Caco-2 (cell line): ENCODE data around the gene DIAPH2. TPM values are rescaled to one million over a fixed set of nuclear protein-coding genes. Genes with fewer than 3 reads are reported as not detected.

Source experiments
- BruUV-seq: library from RNA; stranded (reverse); fragments of 400-500 nt; replicated peaks from 2 replicates; lab custom pipeline; 2021; lab: Mats Ljungman, UMichigan
- CTCF ChIA-PET: fragments of 300-600 bp; sonication (Branson Sonifier 250); formaldehyde crosslinking; loops from one replicate; lab custom pipeline; 2022; ENCODE audit warnings: antibody characterized with exemption; lab: Charles Lee
- POLR2A ChIA-PET: fragments of 300-600 bp; sonication (Branson Sonifier 250); formaldehyde crosslinking; loops from one replicate; lab custom pipeline; 2022; ENCODE audit warnings: antibody characterized with exemption; lab: Charles Lee
- DNase-seq, 2 experiments: peaks; one replicate each; pipeline versions ENCODE4 v3.0.0 to v3.0.0-alpha.2; 2020 to 2022
- H3K27me3 ChIP-seq: replicated peaks from 2 replicates; pipeline ENCODE4 v1.6.0; 2011; ENCODE audit warnings: low read length; ENCODE audit not compliant: control insufficient read depth, insufficient read depth
- H3K36me3 ChIP-seq: 2 replicates; pipeline ENCODE4 v1.5.1; 2011; ENCODE audit warnings: low read length; ENCODE audit not compliant: control insufficient read depth, insufficient read depth
- H3K4me1 ChIP-seq: fragments of 250-450 bp; sonication (Bioruptor Pico); 2 replicates; pipeline ENCODE4 v1.5.1; 2020; ENCODE audit warnings: mild to moderate bottlenecking
- H3K4me3 ChIP-seq: 2 replicates; pipeline ENCODE4 v1.5.1; 2011; ENCODE audit warnings: low read depth, mild to moderate bottlenecking, control low read depth, low read length
- H3K9me3 ChIP-seq: fragments of 250-450 bp; sonication (Bioruptor Pico); 2 replicates; pipeline ENCODE4 v1.5.1; 2020; ENCODE audit warnings: mild to moderate bottlenecking, moderate library complexity
- H3K27ac Mint-ChIP-seq: one replicate; pipeline ENCODE4 v1.8.0; 2022; ENCODE audit warnings: mixed read lengths; ENCODE audit not compliant: unreplicated experiment
- H3K27me3 Mint-ChIP-seq: one replicate; pipeline ENCODE4 v1.8.0; 2022; ENCODE audit warnings: mixed read lengths; ENCODE audit not compliant: insufficient read depth, unreplicated experiment
- H3K36me3 Mint-ChIP-seq: one replicate; pipeline ENCODE4 v1.8.0; 2022; ENCODE audit warnings: mild to moderate bottlenecking, mixed read lengths; ENCODE audit not compliant: insufficient read depth, unreplicated experiment
- H3K4me1 Mint-ChIP-seq: one replicate; pipeline ENCODE4 v1.8.0; 2022; ENCODE audit warnings: low read depth, mixed read lengths; ENCODE audit not compliant: unreplicated experiment
- H3K4me3 Mint-ChIP-seq: one replicate; pipeline ENCODE4 v1.8.0; 2022; ENCODE audit warnings: mild to moderate bottlenecking, moderate library complexity, mixed read lengths; ENCODE audit not compliant: unreplicated experiment
- H3K9me3 Mint-ChIP-seq: one replicate; pipeline ENCODE4 v1.8.0; 2022; ENCODE audit warnings: mixed read lengths; ENCODE audit not compliant: unreplicated experiment
- intact Hi-C: fragments of 100-400 bp; cut with micrococcal nuclease; formaldehyde crosslinking; loops from one replicate; pipeline ENCODE4 v1.10.0; 2022; ENCODE audit not compliant: unreplicated experiment
- total RNA-seq: library from RNA; stranded (reverse); gene quantifications from 2 replicates; pipeline ENCODE4 v1.2.3, GENCODE V29; 2022
- TF ChIP-seq, protein P1 (sequence below), 2 experiments: fragments of 200-600 bp in 1 of 2; IDR thresholded peaks; 1 replicate in 1 of 2; 2 replicates in 1 of 2; pipeline versions ENCODE4 v1.5.1 to v1.8.0; 2011 to 2022; ENCODE audit warnings: antibody characterized with exemption in 1 of 2, control low read depth in 1 of 2, inconsistent platforms in 1 of 2, low read depth in 1 of 2, low read length in 1 of 2, mild to moderate bottlenecking in 1 of 2, moderate library complexity in 1 of 2; ENCODE audit not compliant: insufficient read depth in 1 of 2, severe bottlenecking in 1 of 2, unreplicated experiment in 1 of 2

The DIAPH2 gene
- total RNA-seq, 1 experiment from 2014 or later = 16.1 TPM

- Mint-ChIP-seq H3K36me3 (no peaks in the 10 kb centered on the region), H3K27me3 (no peaks in the 10 kb centered on the region), H3K4me3 (no peak overlapping the region), H3K27ac (no peak overlapping the region), H3K4me1 (no peaks in the 10 kb centered on the region), H3K9me3 (no peaks in the 10 kb centered on the region)
- Histone ChIP-seq H3K36me3 (no peaks in the 10 kb centered on the region), H3K4me3 (no peak overlapping the region), H3K27me3 (no peaks in the 10 kb centered on the region), H3K4me1 (peaks cover 5% of the 10 kb centered on the region; the same call in 1 of the 2 replicates), H3K9me3 (no peaks in the 10 kb centered on the region)
- no TSS peak for BruUV-seq
- no peak for DNase-seq
- POLR2A ChIA-PET = no interaction called here
- TF ChIP-seq, protein P1, sequence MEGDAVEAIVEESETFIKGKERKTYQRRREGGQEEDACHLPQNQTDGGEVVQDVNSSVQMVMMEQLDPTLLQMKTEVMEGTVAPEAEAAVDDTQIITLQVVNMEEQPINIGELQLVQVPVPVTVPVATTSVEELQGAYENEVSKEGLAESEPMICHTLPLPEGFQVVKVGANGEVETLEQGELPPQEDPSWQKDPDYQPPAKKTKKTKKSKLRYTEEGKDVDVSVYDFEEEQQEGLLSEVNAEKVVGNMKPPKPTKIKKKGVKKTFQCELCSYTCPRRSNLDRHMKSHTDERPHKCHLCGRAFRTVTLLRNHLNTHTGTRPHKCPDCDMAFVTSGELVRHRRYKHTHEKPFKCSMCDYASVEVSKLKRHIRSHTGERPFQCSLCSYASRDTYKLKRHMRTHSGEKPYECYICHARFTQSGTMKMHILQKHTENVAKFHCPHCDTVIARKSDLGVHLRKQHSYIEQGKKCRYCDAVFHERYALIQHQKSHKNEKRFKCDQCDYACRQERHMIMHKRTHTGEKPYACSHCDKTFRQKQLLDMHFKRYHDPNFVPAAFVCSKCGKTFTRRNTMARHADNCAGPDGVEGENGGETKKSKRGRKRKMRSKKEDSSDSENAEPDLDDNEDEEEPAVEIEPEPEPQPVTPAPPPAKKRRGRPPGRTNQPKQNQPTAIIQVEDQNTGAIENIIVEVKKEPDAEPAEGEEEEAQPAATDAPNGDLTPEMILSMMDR (IDR thresholded peaks at IDR 0.05; ENCODE audit: insufficient read depth in 1 of 2, low read depth in 1 of 2, low read length in 1 of 2, severe bottlenecking in 1 of 2, unreplicated experiment in 1 of 2) = no peak
- CTCF ChIA-PET = no interaction called here
- intact Hi-C loops = no loop called here
These were observed 299.9 kb downstream of the DIAPH2 start for GRCh38 chrX:96984538-96984937.

GRCh38 chrX:96985046-96985445 is 300.4 kb downstream of the DIAPH2 start:
- BruUV-seq = no TSS peak
- DNase-seq = no peak
- intact Hi-C loops = no loop called here
- Mint-ChIP-seq H3K27me3 (no peaks in the 10 kb centered on the region), H3K4me1 (no peaks in the 10 kb centered on the region), H3K36me3 (no peaks in the 10 kb centered on the region), H3K4me3 (no peak overlapping the region), H3K27ac (no peak overlapping the region), H3K9me3 (no peaks in the 10 kb centered on the region)
- no peaks in the 10 kb centered on the region for H3K36me3 ChIP-seq
- H3K4me1 ChIP-seq = peaks cover 5% of the 10 kb centered on the region; the same call in 1 of the 2 replicates
- ChIA-PET POLR2A (no interaction called here), CTCF (no interaction called here)
- H3K27me3 ChIP-seq = no peaks in the 10 kb centered on the region
- TF ChIP-seq, protein P1 (IDR thresholded peaks at IDR 0.05; ENCODE audit: insufficient read depth in 1 of 2, low read depth in 1 of 2, low read length in 1 of 2, severe bottlenecking in 1 of 2, unreplicated experiment in 1 of 2) = no peak
- no peaks in the 10 kb centered on the region for H3K9me3 ChIP-seq
- no peak overlapping the region for H3K4me3 ChIP-seq

- Mint-ChIP-seq H3K27me3 (no peaks in the 10 kb centered on the region), H3K36me3 (no peaks in the 10 kb centered on the region), H3K4me3 (no peak overlapping the region), H3K9me3 (no peaks in the 10 kb centered on the region), H3K27ac (no peak overlapping the region), H3K4me1 (no peaks in the 10 kb centered on the region)
- BruUV-seq = no TSS peak
- H3K27me3 ChIP-seq = no peaks in the 10 kb centered on the region
- H3K4me3 ChIP-seq = no peak overlapping the region
- TF ChIP-seq, protein P1 (IDR thresholded peaks at IDR 0.05; ENCODE audit: insufficient read depth in 1 of 2, low read depth in 1 of 2, low read length in 1 of 2, severe bottlenecking in 1 of 2, unreplicated experiment in 1 of 2) = no peak
- ChIA-PET CTCF (interaction anchor here (0.6 kb wide), 1 partner anchor 12 kb away, joined by 8 read pairs; no protein-coding TSS in a partner anchor), POLR2A (no interaction called here)
- peaks cover 5% of the 10 kb centered on the region; the same call in 1 of the 2 replicates for H3K4me1 ChIP-seq
- H3K9me3 ChIP-seq = no peaks in the 10 kb centered on the region
- intact Hi-C loops = no loop called here
- H3K36me3 ChIP-seq = no peaks in the 10 kb centered on the region
- DNase-seq = no peak
These were observed 302.6 kb downstream of the DIAPH2 start for GRCh38 chrX:96987228-96987627.
